ENCODE measurements around the gene SUPT4H1.

Gene SUPT4H1

GRCh38 chr17:58325976-58326468, 26.0 kb downstream of the SUPT4H1 start:
- TF ChIP-seq TAF1 (IDR thresholded peaks at IDR 0.05; ENCODE audit: borderline replicate concordance, insufficient read depth, low read length) (no peak), FOXP2 (optimal IDR thresholded peaks at IDR 0.05; ENCODE audit: borderline replicate concordance, extremely low read depth, extremely low read length, insufficient read depth) (no peak), POLR2AphosphoS5 (IDR thresholded peaks at IDR 0.05; ENCODE audit: low read depth, low read length) (no peak), REST (IDR thresholded peaks at IDR 0.05; ENCODE audit: insufficient read depth in 1 of 2, low read depth in 2 of 2, low read length in 2 of 2) (no peak)

- TF ChIP-seq FOXP2 (optimal IDR thresholded peaks at IDR 0.05; ENCODE audit: borderline replicate concordance, extremely low read depth, extremely low read length, insufficient read depth) (no peak), POLR2AphosphoS5 (IDR thresholded peaks at IDR 0.05; ENCODE audit: low read depth, low read length) (no peak), REST (IDR thresholded peaks at IDR 0.05; ENCODE audit: insufficient read depth in 1 of 2, low read depth in 2 of 2, low read length in 2 of 2) (no peak), TAF1 (IDR thresholded peaks at IDR 0.05; ENCODE audit: borderline replicate concordance, insufficient read depth, low read length) (no peak), SIN3A (IDR thresholded peaks at IDR 0.05; ENCODE audit: borderline replicate concordance, insufficient read depth, low read length) (no peak)
Measured at GRCh38 chr17:58325289-58325726, 26.7 kb downstream of the SUPT4H1 start.

GRCh38 chr17:58324409-58325288, 27.4 kb downstream of the SUPT4H1 start:
- TF ChIP-seq SIN3A (IDR thresholded peaks at IDR 0.05; ENCODE audit: borderline replicate concordance, insufficient read depth, low read length), result no peak
- no peak for TF ChIP-seq TAF1 (IDR thresholded peaks at IDR 0.05; ENCODE audit: borderline replicate concordance, insufficient read depth, low read length)
- TF ChIP-seq POLR2AphosphoS5 (IDR thresholded peaks at IDR 0.05; ENCODE audit: low read depth, low read length), result no peak
- TF ChIP-seq REST (IDR thresholded peaks at IDR 0.05; ENCODE audit: insufficient read depth in 1 of 2, low read depth in 2 of 2, low read length in 2 of 2), result no peak
- TF ChIP-seq FOXP2 (optimal IDR thresholded peaks at IDR 0.05; ENCODE audit: borderline replicate concordance, extremely low read depth, extremely low read length, insufficient read depth), result no peak

GRCh38 chr17:58324056-58324408, 28.0 kb downstream of the SUPT4H1 start:
- TF ChIP-seq TAF1 (IDR thresholded peaks at IDR 0.05; ENCODE audit: borderline replicate concordance, insufficient read depth, low read length) (no peak), FOXP2 (optimal IDR thresholded peaks at IDR 0.05; ENCODE audit: borderline replicate concordance, extremely low read depth, extremely low read length, insufficient read depth) (no peak), SIN3A (IDR thresholded peaks at IDR 0.05; ENCODE audit: borderline replicate concordance, insufficient read depth, low read length) (no peak), REST (IDR thresholded peaks at IDR 0.05; ENCODE audit: insufficient read depth in 1 of 2, low read depth in 2 of 2, low read length in 2 of 2) (no peak), POLR2AphosphoS5 (IDR thresholded peaks at IDR 0.05; ENCODE audit: low read depth, low read length) (no peak)
